Measurements from ENCODE around the gene KLHL36. TPM values are rescaled to one million over a fixed set of nuclear protein-coding genes. Genes with fewer than 3 reads are reported as not detected.

KLHL36 gene
- total RNA-seq, 1 donor from 2014 or later = 53.0 TPM

GRCh38 chr16:84673561-84673960 lies 25.2 kb downstream of the KLHL36 start:
- no peaks in the 10 kb centered on the region for H3K36me3 ChIP-seq
- no peak for TF ChIP-seq CTCF (IDR thresholded peaks at IDR 0.05)
- no peak for ATAC-seq
- H3K27ac ChIP-seq = no peak overlapping the region
- H3K27me3 ChIP-seq (ENCODE audit: low read depth) = peaks cover 5% of the 10 kb centered on the region
- no peaks in the 10 kb centered on the region for H3K9me3 ChIP-seq
- H3K4me1 ChIP-seq = no peaks in the 10 kb centered on the region
- intact Hi-C loops (cut with DNase I) = loop anchor here (10.0 kb wide), 1 partner anchor 51 kb away; no protein-coding TSS in a partner anchor
- DNase-seq = no peak
- H3K4me3 ChIP-seq = no peak overlapping the region

GRCh38 chr16:84675423-84675822 lies 27.1 kb downstream of the KLHL36 start:
- no peak for TF ChIP-seq CTCF (IDR thresholded peaks at IDR 0.05)
- no peaks in the 10 kb centered on the region for H3K4me1 ChIP-seq

GRCh38 chr16:84675884-84676283 lies 27.6 kb downstream of the KLHL36 start:
- TF ChIP-seq CTCF (IDR thresholded peaks at IDR 0.05) = no peak
- H3K27me3 ChIP-seq (ENCODE audit: low read depth) = peaks cover 9% of the 10 kb centered on the region
- no peak overlapping the region for H3K4me3 ChIP-seq
- ATAC-seq (no peak), DNase-seq (no peak)
- H3K36me3 ChIP-seq = no peaks in the 10 kb centered on the region
- H3K27ac ChIP-seq = no peak overlapping the region
- H3K4me1 ChIP-seq = no peaks in the 10 kb centered on the region
- no peaks in the 10 kb centered on the region for H3K9me3 ChIP-seq
- intact Hi-C loops (cut with DNase I) = loop anchor here (10.0 kb wide), 1 partner anchor 49 kb away; no protein-coding TSS in a partner anchor

More at GRCh38 chr16:84675423-84675822, 27.1 kb downstream of the KLHL36 start:
- intact Hi-C loops (cut with DNase I) = loop anchor here (10.0 kb wide), 1 partner anchor 49 kb away; no protein-coding TSS in a partner anchor
- DNase-seq (no peak), ATAC-seq (no peak)
- H3K27me3 ChIP-seq (ENCODE audit: low read depth) = peaks cover 9% of the 10 kb centered on the region
- no peak overlapping the region for H3K4me3 ChIP-seq
- no peaks in the 10 kb centered on the region for H3K36me3 ChIP-seq
- no peak overlapping the region for H3K27ac ChIP-seq
- H3K9me3 ChIP-seq = no peaks in the 10 kb centered on the region

- H3K4me1 ChIP-seq = no peaks in the 10 kb centered on the region
- no peak overlapping the region for H3K4me3 ChIP-seq
- peaks cover 9% of the 10 kb centered on the region for H3K27me3 ChIP-seq (ENCODE audit: low read depth)
- DNase-seq (no peak), ATAC-seq (no peak)
- H3K9me3 ChIP-seq = no peaks in the 10 kb centered on the region
- no peaks in the 10 kb centered on the region for H3K36me3 ChIP-seq
- H3K27ac ChIP-seq = no peak overlapping the region
- TF ChIP-seq CTCF (IDR thresholded peaks at IDR 0.05) = no peak
- intact Hi-C loops (cut with DNase I) = loop anchor here (10.0 kb wide), 1 partner anchor 48 kb away; no protein-coding TSS in a partner anchor
These were observed 28.9 kb downstream of the KLHL36 start for GRCh38 chr16:84677017-84677803.

GRCh38 chr16:84677849-84678248 lies 29.5 kb downstream of the KLHL36 start:
- Histone ChIP-seq H3K27me3 (ENCODE audit: low read depth) (peaks cover 12% of the 10 kb centered on the region), H3K4me1 (no peaks in the 10 kb centered on the region), H3K9me3 (no peaks in the 10 kb centered on the region), H3K4me3 (no peak overlapping the region), H3K27ac (no peak overlapping the region), H3K36me3 (no peaks in the 10 kb centered on the region)
- ATAC-seq = no peak
- intact Hi-C loops (cut with DNase I) = loop anchor here (10.0 kb wide), 1 partner anchor 47 kb away; no protein-coding TSS in a partner anchor
- no peak for DNase-seq
- no peak for TF ChIP-seq CTCF (IDR thresholded peaks at IDR 0.05)

Data from lower lobe of right lung (tissue), 2 donors.